Thyroid gland (tissue), 4 donors: Measurements from ENCODE around the gene CCDC194. TPM values are rescaled to one million over a fixed set of nuclear protein-coding genes. Genes with fewer than 3 reads are reported as not detected.

Source experiments
- DNase-seq, 2 donors: peaks; one replicate each; pipeline ENCODE4 v3.0.0-alpha.2; 2019
- H3K27ac ChIP-seq, 3 donors: fragments of 200-600 bp; sonication (generic); 1 replicate in 2 of 3; 2 replicates in 1 of 3; pipeline ENCODE4 v1.5.1; 2016 to 2019; ENCODE audit warnings: mild to moderate bottlenecking in 1 of 3, moderate library complexity in 1 of 3
- H3K27me3 ChIP-seq: fragments of 200-600 bp; sonication (generic); one replicate; pipeline ENCODE4 v1.5.1; 2019
- H3K36me3 ChIP-seq, 2 donors: fragments of 200-600 bp; sonication (generic); one replicate each; pipeline ENCODE4 v1.5.1; 2016 to 2019
- H3K4me1 ChIP-seq, 2 donors: fragments of 200-600 bp; sonication (generic); one replicate each; pipeline ENCODE4 v1.5.1; 2017 to 2019
- H3K4me3 ChIP-seq, 3 donors: fragments of 200-600 bp; sonication (generic); replicated peaks in 1 of 3; 1 replicate in 2 of 3; 2 replicates in 1 of 3; pipeline ENCODE4 v1.5.1; 2016; ENCODE audit warnings: mild to moderate bottlenecking in 1 of 3
- H3K9me3 ChIP-seq: fragments of 200-600 bp; sonication (generic); one replicate; pipeline ENCODE4 v1.5.1; 2017
- POLR2A ChIP-seq, 2 donors: fragments of 450-650 bp; IDR thresholded peaks; one replicate each; pipeline ENCODE4 v1.6.1; 2017; ENCODE audit warnings: antibody characterized with exemption in 2 of 2, mild to moderate bottlenecking in 2 of 2, moderate library complexity in 1 of 2
- WGBS, 2 donors: methylation state at CpG; one replicate each; pipeline ENCODE4 v1.1.5; 2017; 5-methylcytosine and 5-hydroxymethylcytosine counted together
- intact Hi-C: fragments of 100-400 bp; cut with DNase I; formaldehyde crosslinking; loops from one replicate; pipeline ENCODE4 v1.15.1; 2023
- total RNA-seq, 4 donors: library from RNA; depleted of rRNA; stranded (reverse); fragments of >200 nt; gene quantifications; one replicate each; pipeline ENCODE4 v1.2.3, GENCODE V29; 2016
- TF ChIP-seq, protein P1 (sequence below), 6 experiments: fragments of 200-600 bp in 3 of 6; fragments of 450-650 bp in 3 of 6; sonication (generic) in 3 of 6; IDR thresholded peaks; one replicate each; pipeline ENCODE4 v1.5.1; 2016 to 2019; ENCODE audit warnings: antibody characterized with exemption in 6 of 6, mild to moderate bottlenecking in 2 of 6, inconsistent platforms in 1 of 6, moderate library complexity in 1 of 6

CCDC194 gene
- total RNA-seq, 4 donors from 2014 or later, result not detected

DNA sequence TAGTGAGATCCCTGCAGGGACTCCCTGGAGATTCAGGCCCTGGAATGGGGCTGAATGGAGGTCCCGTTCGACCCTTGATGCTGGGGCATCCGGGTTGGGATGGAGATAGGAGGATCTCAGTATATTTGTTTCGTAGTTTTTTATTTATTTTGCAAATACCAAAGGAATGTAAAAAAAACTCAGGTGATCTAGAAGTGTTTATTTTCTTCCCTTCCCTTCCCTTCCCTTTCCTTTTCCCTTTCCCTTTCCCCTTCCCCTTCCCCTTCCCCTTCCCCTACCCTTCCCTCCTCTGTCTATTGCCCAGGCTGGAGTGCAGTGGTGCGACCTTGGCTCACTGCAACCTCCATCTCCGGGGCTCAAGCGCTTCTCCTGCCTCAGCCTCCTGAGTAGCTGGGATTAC, 52.2 kb downstream of the CCDC194 start:
- no peak for DNase-seq
- 84 to 90% methylated on average over 7 of the region's 7 CpGs for WGBS, 2 donors
- no peak for TF ChIP-seq POLR2A (IDR thresholded peaks at IDR 0.05)
- TF ChIP-seq, protein P1, sequence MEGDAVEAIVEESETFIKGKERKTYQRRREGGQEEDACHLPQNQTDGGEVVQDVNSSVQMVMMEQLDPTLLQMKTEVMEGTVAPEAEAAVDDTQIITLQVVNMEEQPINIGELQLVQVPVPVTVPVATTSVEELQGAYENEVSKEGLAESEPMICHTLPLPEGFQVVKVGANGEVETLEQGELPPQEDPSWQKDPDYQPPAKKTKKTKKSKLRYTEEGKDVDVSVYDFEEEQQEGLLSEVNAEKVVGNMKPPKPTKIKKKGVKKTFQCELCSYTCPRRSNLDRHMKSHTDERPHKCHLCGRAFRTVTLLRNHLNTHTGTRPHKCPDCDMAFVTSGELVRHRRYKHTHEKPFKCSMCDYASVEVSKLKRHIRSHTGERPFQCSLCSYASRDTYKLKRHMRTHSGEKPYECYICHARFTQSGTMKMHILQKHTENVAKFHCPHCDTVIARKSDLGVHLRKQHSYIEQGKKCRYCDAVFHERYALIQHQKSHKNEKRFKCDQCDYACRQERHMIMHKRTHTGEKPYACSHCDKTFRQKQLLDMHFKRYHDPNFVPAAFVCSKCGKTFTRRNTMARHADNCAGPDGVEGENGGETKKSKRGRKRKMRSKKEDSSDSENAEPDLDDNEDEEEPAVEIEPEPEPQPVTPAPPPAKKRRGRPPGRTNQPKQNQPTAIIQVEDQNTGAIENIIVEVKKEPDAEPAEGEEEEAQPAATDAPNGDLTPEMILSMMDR (IDR thresholded peaks at IDR 0.05), result no peak
- Histone ChIP-seq H3K4me3 (no peak overlapping the region), H3K27me3 (no peaks in the 10 kb centered on the region), H3K4me1 (peaks cover 10 to 14% of the 10 kb centered on the region in 2 donors), H3K36me3 (no peaks in the 10 kb centered on the region), H3K9me3 (no peaks in the 10 kb centered on the region), H3K27ac (no peak overlapping the region)
- intact Hi-C loops, result no loop called here

DNA sequence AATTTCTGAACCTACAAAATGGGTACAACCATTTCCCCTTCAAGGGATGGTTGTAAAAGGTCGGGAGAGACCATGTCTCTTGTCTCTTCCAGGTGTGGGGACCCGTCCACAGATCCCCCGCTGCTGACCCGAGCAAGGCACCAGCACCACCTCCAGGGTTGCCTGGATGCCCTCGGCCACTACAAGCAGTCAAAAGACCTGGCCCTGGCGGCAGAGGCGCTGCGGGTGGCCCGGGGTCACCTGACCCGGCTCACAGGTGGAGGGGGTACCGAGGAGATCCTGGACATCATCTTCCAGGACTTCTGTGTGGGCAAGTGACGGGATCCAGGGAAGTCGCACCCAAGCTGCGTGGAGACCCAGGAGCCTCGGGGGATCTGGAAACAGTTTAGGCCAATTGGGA, 52.6 kb downstream of the CCDC194 start:
- 60 to 98% methylated on average over 1 to 8 of the region's 15 CpGs for WGBS, 2 donors
- TF ChIP-seq POLR2A (IDR thresholded peaks at IDR 0.05), result no peak
- TF ChIP-seq, protein P1 (IDR thresholded peaks at IDR 0.05), result no peak
- no peak for DNase-seq
- no peaks in the 10 kb centered on the region for H3K9me3 ChIP-seq
- intact Hi-C loops, result no loop called here
- no peaks in the 10 kb centered on the region for H3K27me3 ChIP-seq
- no peak overlapping the region for H3K4me3 ChIP-seq
- H3K27ac ChIP-seq, result no peak overlapping the region
- H3K4me1 ChIP-seq, result peaks cover 10 to 12% of the 10 kb centered on the region in 2 donors
- no peaks in the 10 kb centered on the region for H3K36me3 ChIP-seq

- WGBS, 2 donors, result 62 to 77% methylated on average over 12 to 15 of the region's 17 CpGs
- TF ChIP-seq, protein P1 (IDR thresholded peaks at IDR 0.05), result no peak
- no peak for TF ChIP-seq POLR2A (IDR thresholded peaks at IDR 0.05)
- intact Hi-C loops, result no loop called here
- Histone ChIP-seq H3K9me3 (no peaks in the 10 kb centered on the region), H3K4me1 (peaks cover 10 to 15% of the 10 kb centered on the region in 2 donors), H3K4me3 (no peak overlapping the region), H3K36me3 (no peaks in the 10 kb centered on the region), H3K27me3 (no peaks in the 10 kb centered on the region), H3K27ac (no peak overlapping the region)
- no peak for DNase-seq
These were observed 53.1 kb downstream of the CCDC194 start for GRCh38 chr19:17340871-17341357.

Other genes with a start within 250 kb of the CCDC194 start
- 10 to 100 TPM; 21.4 to 36.0 (median 27.4) TPM for gene USE1, start 178.8 kb downstream of the CCDC194 start, total RNA-seq
- gene OCEL1, start 168.0 kb downstream of the CCDC194 start, total RNA-seq, result 10 to 100 TPM in 3 of 4 donors, 1 to 10 TPM in 1; 9.7 to 33.5 (median 21.8) TPM
- 100 to 1,000 TPM in 2 of 4 donors, 10 to 100 TPM in 2; 66.0 to 117 (median 97.9) TPM for gene NR2F6, start 148.3 kb downstream of the CCDC194 start, total RNA-seq
- 10 to 100 TPM in 3 of 4 donors, 1 to 10 TPM in 1; 8.9 to 24.3 (median 11.1) TPM for gene USHBP1, start 129.5 kb downstream of the CCDC194 start, total RNA-seq
- gene BABAM1, start 126.8 kb downstream of the CCDC194 start, total RNA-seq, result 10 to 100 TPM; 49.6 to 87.5 (median 71.1) TPM
- under 1 TPM; 0.11 to 0.40 (median 0.27) TPM for gene ANKLE1, start 112.3 kb downstream of the CCDC194 start, total RNA-seq
- 10 to 100 TPM; 14.4 to 31.2 (median 23.3) TPM for gene ABHD8, start 90.8 kb downstream of the CCDC194 start, total RNA-seq
- 100 to 1,000 TPM in 3 of 4 donors, 10 to 100 TPM in 1; 95.8 to 311 (median 149) TPM for gene MRPL34, start 88.3 kb downstream of the CCDC194 start, total RNA-seq
- 10 to 100 TPM; 14.5 to 40.4 (median 20.1) TPM for gene DDA1, start 84.6 kb downstream of the CCDC194 start, total RNA-seq
- gene ANO8, start 59.3 kb downstream of the CCDC194 start, total RNA-seq, result 10 to 100 TPM in 1 of 4 donors, 1 to 10 TPM in 3; 5.0 to 10.9 (median 5.9) TPM
- gene GTPBP3, start 56.6 kb downstream of the CCDC194 start, total RNA-seq, result 10 to 100 TPM; 17.7 to 21.8 (median 19.6) TPM
- gene PLVAP, start 16.9 kb downstream of the CCDC194 start, total RNA-seq, result 100 to 1,000 TPM; 103 to 322 (median 174) TPM
- gene BST2, start 11.4 kb upstream of the CCDC194 start, total RNA-seq, result 10 to 100 TPM; 14.1 to 83.0 (median 24.7) TPM
- 100 to 1,000 TPM in 1 of 4 donors, 10 to 100 TPM in 3; 51.5 to 146 (median 68.3) TPM for gene MVB12A, start 25.9 kb upstream of the CCDC194 start, total RNA-seq
- under 1 TPM in 1 of 4 donors, not detected in 3; 0.56 TPM for gene TMEM221, start 54.5 kb upstream of the CCDC194 start, total RNA-seq
- not detected for gene NXNL1, start 66.7 kb upstream of the CCDC194 start, total RNA-seq
- gene SLC27A1, start 76.3 kb upstream of the CCDC194 start, total RNA-seq, result 10 to 100 TPM; 25.3 to 40.7 (median 28.1) TPM
- gene PGLS, start 117.5 kb upstream of the CCDC194 start, total RNA-seq, result 100 to 1,000 TPM in 2 of 4 donors, 10 to 100 TPM in 2; 71.5 to 138 (median 97.7) TPM
- 10 to 100 TPM; 19.3 to 35.9 (median 33.0) TPM for gene COLGALT1, start 161.5 kb upstream of the CCDC194 start, total RNA-seq